ENCODE data around the gene CLK2.

DNA sequence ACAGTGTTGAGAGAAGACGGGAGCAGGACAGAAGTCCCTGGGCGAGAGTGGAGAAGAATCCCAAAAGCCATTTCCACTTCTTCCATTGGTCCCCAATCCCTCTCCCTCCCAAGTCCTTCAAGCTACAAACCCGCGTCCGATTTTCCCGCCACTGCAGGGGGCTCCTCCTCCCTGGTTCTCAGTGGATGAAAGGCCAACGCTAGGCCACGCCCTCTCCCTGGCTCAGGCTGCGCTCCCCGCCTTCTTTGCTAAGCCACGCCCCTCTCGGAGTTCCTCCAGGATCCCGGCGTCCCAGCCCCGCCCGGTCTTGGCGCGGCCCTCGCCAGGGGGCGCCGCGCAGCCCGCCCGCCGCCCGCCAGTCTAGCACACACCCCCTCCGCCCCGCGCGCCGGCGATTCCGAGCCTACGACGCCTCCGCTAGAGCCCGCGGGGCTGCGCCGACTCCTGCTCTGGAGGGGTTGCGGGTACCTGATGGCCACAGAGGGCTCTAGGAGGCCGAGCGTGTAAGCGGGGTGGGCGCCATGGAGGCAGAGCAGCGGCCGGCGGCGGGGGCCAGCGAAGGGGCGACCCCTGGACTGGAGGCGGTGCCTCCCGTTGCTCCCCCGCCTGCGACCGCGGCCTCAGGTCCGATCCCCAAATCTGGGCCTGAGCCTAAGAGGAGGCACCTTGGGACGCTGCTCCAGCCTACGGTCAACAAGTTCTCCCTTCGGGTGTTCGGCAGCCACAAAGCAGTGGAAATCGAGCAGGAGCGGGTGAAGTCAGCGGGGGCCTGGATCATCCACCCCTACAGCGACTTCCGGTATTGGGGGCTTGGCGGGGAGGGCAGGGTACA, 4.0 kb upstream of the CLK2 start, which contains the start of gene HCN3:
- TF ChIP-seq, protein P1, sequence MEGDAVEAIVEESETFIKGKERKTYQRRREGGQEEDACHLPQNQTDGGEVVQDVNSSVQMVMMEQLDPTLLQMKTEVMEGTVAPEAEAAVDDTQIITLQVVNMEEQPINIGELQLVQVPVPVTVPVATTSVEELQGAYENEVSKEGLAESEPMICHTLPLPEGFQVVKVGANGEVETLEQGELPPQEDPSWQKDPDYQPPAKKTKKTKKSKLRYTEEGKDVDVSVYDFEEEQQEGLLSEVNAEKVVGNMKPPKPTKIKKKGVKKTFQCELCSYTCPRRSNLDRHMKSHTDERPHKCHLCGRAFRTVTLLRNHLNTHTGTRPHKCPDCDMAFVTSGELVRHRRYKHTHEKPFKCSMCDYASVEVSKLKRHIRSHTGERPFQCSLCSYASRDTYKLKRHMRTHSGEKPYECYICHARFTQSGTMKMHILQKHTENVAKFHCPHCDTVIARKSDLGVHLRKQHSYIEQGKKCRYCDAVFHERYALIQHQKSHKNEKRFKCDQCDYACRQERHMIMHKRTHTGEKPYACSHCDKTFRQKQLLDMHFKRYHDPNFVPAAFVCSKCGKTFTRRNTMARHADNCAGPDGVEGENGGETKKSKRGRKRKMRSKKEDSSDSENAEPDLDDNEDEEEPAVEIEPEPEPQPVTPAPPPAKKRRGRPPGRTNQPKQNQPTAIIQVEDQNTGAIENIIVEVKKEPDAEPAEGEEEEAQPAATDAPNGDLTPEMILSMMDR (IDR thresholded peaks at IDR 0.05; ENCODE audit: low read depth, low read length, missing input control): peak; percentile 63
- TF ChIP-seq YY1 (IDR thresholded peaks at IDR 0.05): no peak
- TF ChIP-seq, protein P2, sequence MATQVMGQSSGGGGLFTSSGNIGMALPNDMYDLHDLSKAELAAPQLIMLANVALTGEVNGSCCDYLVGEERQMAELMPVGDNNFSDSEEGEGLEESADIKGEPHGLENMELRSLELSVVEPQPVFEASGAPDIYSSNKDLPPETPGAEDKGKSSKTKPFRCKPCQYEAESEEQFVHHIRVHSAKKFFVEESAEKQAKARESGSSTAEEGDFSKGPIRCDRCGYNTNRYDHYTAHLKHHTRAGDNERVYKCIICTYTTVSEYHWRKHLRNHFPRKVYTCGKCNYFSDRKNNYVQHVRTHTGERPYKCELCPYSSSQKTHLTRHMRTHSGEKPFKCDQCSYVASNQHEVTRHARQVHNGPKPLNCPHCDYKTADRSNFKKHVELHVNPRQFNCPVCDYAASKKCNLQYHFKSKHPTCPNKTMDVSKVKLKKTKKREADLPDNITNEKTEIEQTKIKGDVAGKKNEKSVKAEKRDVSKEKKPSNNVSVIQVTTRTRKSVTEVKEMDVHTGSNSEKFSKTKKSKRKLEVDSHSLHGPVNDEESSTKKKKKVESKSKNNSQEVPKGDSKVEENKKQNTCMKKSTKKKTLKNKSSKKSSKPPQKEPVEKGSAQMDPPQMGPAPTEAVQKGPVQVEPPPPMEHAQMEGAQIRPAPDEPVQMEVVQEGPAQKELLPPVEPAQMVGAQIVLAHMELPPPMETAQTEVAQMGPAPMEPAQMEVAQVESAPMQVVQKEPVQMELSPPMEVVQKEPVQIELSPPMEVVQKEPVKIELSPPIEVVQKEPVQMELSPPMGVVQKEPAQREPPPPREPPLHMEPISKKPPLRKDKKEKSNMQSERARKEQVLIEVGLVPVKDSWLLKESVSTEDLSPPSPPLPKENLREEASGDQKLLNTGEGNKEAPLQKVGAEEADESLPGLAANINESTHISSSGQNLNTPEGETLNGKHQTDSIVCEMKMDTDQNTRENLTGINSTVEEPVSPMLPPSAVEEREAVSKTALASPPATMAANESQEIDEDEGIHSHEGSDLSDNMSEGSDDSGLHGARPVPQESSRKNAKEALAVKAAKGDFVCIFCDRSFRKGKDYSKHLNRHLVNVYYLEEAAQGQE (IDR thresholded peaks at IDR 0.05): peak; percentile 59
